ENCODE measurements around the gene SLC16A4.

DNA sequence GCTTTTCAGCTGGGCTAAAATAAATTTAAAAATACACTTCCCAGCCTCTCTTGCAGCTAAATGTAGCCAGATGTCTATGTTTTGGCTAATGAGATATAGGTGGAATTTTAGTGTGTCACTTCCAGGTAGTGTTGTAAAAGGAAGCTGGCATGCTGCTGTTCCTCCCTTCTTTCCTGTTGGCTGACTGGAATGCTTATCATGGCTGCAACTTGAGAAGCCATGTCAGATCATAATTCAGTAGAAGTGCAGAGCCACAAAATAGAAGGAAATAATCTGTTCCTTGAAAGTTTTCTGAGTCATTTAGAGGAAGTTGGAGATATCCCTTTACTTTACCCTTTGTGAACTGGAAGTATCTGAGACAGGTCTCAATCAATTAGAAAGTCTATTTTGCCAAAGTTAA lies 62.6 kb downstream of the SLC16A4 start:
- TF ChIP-seq POLR2A (IDR thresholded peaks at IDR 0.05; ENCODE audit: low read depth, low read length): no peak
- no peak for TF ChIP-seq POLR2AphosphoS5 (IDR thresholded peaks at IDR 0.05; ENCODE audit: low read depth, low read length)

Measured in GM12892 (cell line).